GM23338 (cell line): Measurements from ENCODE around the gene RYR3.

Experiments used
- CREB1 ChIP-seq: fragments of 250-450 bp; sonication (Bioruptor Pico); IDR thresholded peaks from 2 replicates; pipeline ENCODE4 v1.5.0; 2020; ENCODE audit warnings: low read depth, mild to moderate bottlenecking, moderate library complexity
- CTCF ChIP-seq, 2 experiments: fragments of 200-600 bp in 1 of 2; sonication (generic) in 1 of 2; conservative IDR thresholded peaks; 2 replicates each; pipeline versions ENCODE4 v1.5.1 to v1.6.1; 2016 to 2017; ENCODE audit warnings: antibody characterized with exemption in 2 of 2, low read depth in 2 of 2, mild to moderate bottlenecking in 2 of 2, moderate library complexity in 1 of 2
- ETS1 ChIP-seq: IDR thresholded peaks from 2 replicates; pipeline ENCODE4 v1.6.1; 2016; ENCODE audit warnings: antibody characterized with exemption
- EZH2 ChIP-seq: fragments of 200-600 bp; sonication (generic); IDR thresholded peaks from one replicate; pipeline ENCODE4 v1.8.0; 2017; ENCODE audit warnings: antibody characterized with exemption, mild to moderate bottlenecking, low read depth; ENCODE audit not compliant: unreplicated experiment
- EZH2phosphoT487 ChIP-seq: fragments of 200-600 bp; sonication (generic); IDR thresholded peaks from one replicate; pipeline ENCODE4 v1.8.1; 2018; ENCODE audit warnings: antibody characterized with exemption; ENCODE audit not compliant: unreplicated experiment
- NANOG ChIP-seq: IDR thresholded peaks from 2 replicates; pipeline ENCODE4 v1.6.1; 2016; ENCODE audit warnings: antibody characterized with exemption, borderline replicate concordance
- POLR2AphosphoS5 ChIP-seq: IDR thresholded peaks from 2 replicates; pipeline ENCODE4 v1.6.1; 2016; ENCODE audit warnings: antibody characterized with exemption, low read depth
- REST ChIP-seq: IDR thresholded peaks from one replicate; pipeline ENCODE4 v1.6.1; 2018; ENCODE audit warnings: antibody characterized with exemption; ENCODE audit not compliant: unreplicated experiment
- STAT1 ChIP-seq: IDR thresholded peaks from one replicate; pipeline ENCODE4 v1.6.1; 2016; ENCODE audit warnings: antibody characterized with exemption; ENCODE audit not compliant: unreplicated experiment
- ZNF114 ChIP-seq: fragments of 250-450 bp; sonication (Bioruptor Pico); IDR thresholded peaks from 2 replicates; pipeline ENCODE4 v1.5.0; 2020; ENCODE audit warnings: mild to moderate bottlenecking, moderate library complexity
- ZNF331 ChIP-seq: fragments of 250-450 bp; sonication (Bioruptor Pico); IDR thresholded peaks from 2 replicates; pipeline ENCODE4 v1.5.0; 2020; ENCODE audit warnings: low read depth, mild to moderate bottlenecking, moderate library complexity

- TF ChIP-seq CTCF (conservative IDR thresholded peaks at IDR 0.05; ENCODE audit: low read depth in 2 of 2) (no peak), EZH2phosphoT487 (no peak), ZNF114 (CRISPR knock-in tag) (no peak), EZH2 (no peak), ETS1 (no peak), NANOG (no peak), REST (no peak), POLR2AphosphoS5 (no peak), STAT1 (no peak), CREB1 (CRISPR knock-in tag) (no peak), ZNF331 (CRISPR knock-in tag) (no peak)
These were observed 2.7 kb downstream of the RYR3 start for GRCh38 chr15:33313491-33313890.
